ENCODE data around the gene NUDT17.
A peak's percentile ranks its signal among the peaks of the same experiment; 100 is the strongest.

The NUDT17 gene

GRCh38 chr1:145891143-145891542 lies 45.7 kb downstream of the NUDT17 start:
- DNase-seq, result no peak

- peak; percentile 98 for DNase-seq
Measured at GRCh38 chr1:145891587-145892485, 46.4 kb downstream of the NUDT17 start.

- peak; percentile 48 for DNase-seq
Measured at GRCh38 chr1:145892486-145893087, 47.2 kb downstream of the NUDT17 start.

- no peak for DNase-seq
Measured at GRCh38 chr1:145893306-145894055, 48.1 kb downstream of the NUDT17 start.

GRCh38 chr1:145895471-145895870 lies 50.0 kb downstream of the NUDT17 start:
- no peak for DNase-seq

- DNase-seq, result no peak
Measured at GRCh38 chr1:145897969-145898368, 52.5 kb downstream of the NUDT17 start.
